Heart right ventricle (tissue), 16 donors: ENCODE results near the gene CRYZL1. TPM values are rescaled to one million over a fixed set of nuclear protein-coding genes. Genes with fewer than 3 reads are reported as not detected.

Source experiments
- ATAC-seq, 8 donors: fragments of 200-7000 bp; cut with Tn5 transposase; one replicate each; pipeline ENCODE4 v1.9.1; 2020; ENCODE audit warnings: mild to moderate bottlenecking in 8 of 8, moderate library complexity in 8 of 8, moderate number of reproducible peaks in 1 of 8
- DNase-seq, 2 donors: peaks; one replicate each; pipeline ENCODE4 v3.0.0-alpha.2; 2020
- H3K27ac ChIP-seq, 10 donors: fragments of 200-600 bp; sonication (generic) in 2 of 10; one replicate each; pipeline versions ENCODE4 v1.5.0 to v1.8.0; 2020 to 2022; ENCODE audit warnings: mild to moderate bottlenecking in 3 of 10
- H3K27me3 ChIP-seq, 7 donors: fragments of 200-600 bp; one replicate each; pipeline ENCODE4 v1.8.0; 2021 to 2022; ENCODE audit warnings: mild to moderate bottlenecking in 2 of 7
- H3K36me3 ChIP-seq, 9 donors: fragments of 200-600 bp; sonication (generic) in 1 of 9; one replicate each; pipeline versions ENCODE4 v1.5.0 to v1.8.0; 2020 to 2022; ENCODE audit warnings: mild to moderate bottlenecking in 2 of 9
- H3K4me1 ChIP-seq, 9 donors: fragments of 200-600 bp; sonication (generic) in 1 of 9; one replicate each; pipeline versions ENCODE4 v1.5.0 to v1.8.0; 2020 to 2022; ENCODE audit warnings: mild to moderate bottlenecking in 4 of 9
- H3K4me3 ChIP-seq, 10 donors: fragments of 200-600 bp; sonication (generic) in 2 of 10; one replicate each; pipeline versions ENCODE4 v1.5.0 to v1.8.0; 2020 to 2022; ENCODE audit warnings: mild to moderate bottlenecking in 7 of 10, moderate library complexity in 2 of 10
- H3K9me3 ChIP-seq, 11 donors: fragments of 200-600 bp in 10 of 11; sonication (generic) in 2 of 11; one replicate each; pipeline versions ENCODE4 v1.5.0 to v1.8.0; 2013 to 2022; ENCODE audit warnings: mild to moderate bottlenecking in 2 of 11, control low read depth in 1 of 11, moderate library complexity in 1 of 11
- CTCF ChIP-seq, 9 donors: fragments of 200-600 bp; sonication (generic) in 2 of 9; IDR thresholded peaks; one replicate each; pipeline versions ENCODE4 v1.5.0 to v1.8.0; 2021 to 2022; ENCODE audit warnings: antibody characterized with exemption in 9 of 9, mild to moderate bottlenecking in 5 of 9, moderate library complexity in 1 of 9
- WGBS, 2 donors: extraction: QIAGEN DNeasy Blood & Tissue Kit; methylation state at CpG; one replicate each; pipeline ENCODE4 v1.1.7; 2013; ENCODE audit warnings: inconsistent platforms in 1 of 2; 5-methylcytosine and 5-hydroxymethylcytosine counted together
- intact Hi-C, 10 donors: fragments of 100-400 bp; cut with DNase I; formaldehyde crosslinking; loops; one replicate each; pipeline versions ENCODE4 v1.11.1 to v1.14.2; 2022
- polyA plus RNA-seq, 2 donors: library from polyadenylated mRNA; stranded (reverse); fragments of 200-250 nt; gene quantifications; one replicate each; pipeline ENCODE4 v1.2.3, GENCODE V29; 2013
- total RNA-seq, 10 donors: library from RNA; stranded (reverse); fragmentation: NEBNext Ultra II Directional in 3 of 10; extraction: Animal tissue kit (Norgen Biotek cat#: 25700) in 3 of 10; gene quantifications; one replicate each; pipeline versions ENCODE4 v1.2.1 to v1.2.4, GENCODE V29; 2021 to 2023
- donor health status: Arrhythmogenic right ventricular cardiomyopathy.
- donor health status: ischemic (EF 13 %, LVEDD 7.1; RV severe dilation, severe dysfunction).
- donor health status: healthy with polysubstance abuse.
- donor health status: DM: no; HTN: yes; CAD: no.
- donor health status: DM: no; HTN: no; CAD: no.
- donor health status: ischemic (EF 25% LVEDD 6.9; RV normal size, moderate dysfunction).
- donor health status: ischemic (EF 25% LVEDD 5.7; RV mildly dilated, moderate dysfunction).
- donor health status: healthy.
- donor health status: DM: yes; HTN: yes; CAD: no.
- donor health status: Ischemic cardiomyopathy.
- donor health status: ischemic (EF 35%, LVEDD 5.7; RV mildly dilated, moderate dysfunction).
- donor health status: nonischemic (EF 11% LVEDD 7.7; RV severe dilation, severe dysfunction).
- donor health status: DM: yes; HTN: yes; CAD: no.
- donor health status: PGD.
- donor health status: ischemic (EF 29% LVEDD 5.4; RV normal size, mild dysfunction).
- donor health status: nonischemic (EF 23%, LVEDD 6.1; RV moderate dilation, normal function).

Gene CRYZL1
- total and polyA plus RNA-seq, 12 donors = 15.3 to 31.8 (median 26.0) TPM

- 0% methylated on average over 51 to 56 of the region's 56 CpGs for WGBS, 2 donors
Measured at GRCh38 chr21:33541756-33542639, 99.5 kb downstream of the CRYZL1 start, which contains the start of gene GART. Gene GART (minus strand): TSS chr21:33542117. CDS start chr21:33539315, 2,802 bp downstream.

GRCh38 chr21:33541105-33541711, 100.3 kb downstream of the CRYZL1 start:
- Histone ChIP-seq H3K27ac (peak overlapping the region; percentile 83 to 100 (median 99)), H3K9me3 (no peaks in the 10 kb centered on the region), H3K36me3 (peaks cover 0 to 33% (median 26%) of the 10 kb centered on the region in 9 donors), H3K4me3 (peak overlapping the region; percentile 73 to 85 (median 78)), H3K4me1 (peaks cover 0 to 39% (median 34%) of the 10 kb centered on the region in 9 donors), H3K27me3 (no peaks in the 10 kb centered on the region)
- 54% methylated on average over 19 of the region's 19 CpGs for WGBS, 2 donors
- TF ChIP-seq CTCF (IDR thresholded peaks at IDR 0.05) = no peak
- intact Hi-C loops = loop anchor here in 3 of 10 donors (5.0 kb wide), 2 partner anchors 46 to 64 kb away; partner anchors contain the start of genes DONSON (in 2 of the 3) and TMEM50B (in 1 of the 3)
- ATAC-seq (no peak), DNase-seq (no peak)

More at GRCh38 chr21:33541756-33542639, 99.5 kb downstream of the CRYZL1 start, which contains the start of gene GART:
- DNase-seq (peak; percentile 82 to 86), ATAC-seq (peak; percentile 83 to 91 (median 86))
- Histone ChIP-seq H3K4me1 (peaks cover 0 to 45% (median 38%) of the 10 kb centered on the region in 9 donors), H3K36me3 (peaks cover 0 to 33% (median 26%) of the 10 kb centered on the region in 9 donors), H3K4me3 (peak within 1 kb of the TSS; percentile 73 to 85 (median 78)), H3K9me3 (no peaks in the 10 kb centered on the region), H3K27ac (peak within 1 kb of the TSS; percentile 83 to 100 (median 99)), H3K27me3 (no peaks in the 10 kb centered on the region)
- intact Hi-C loops = loop anchor here in 3 of 10 donors (2.0 to 5.0 kb wide), 3 partner anchors 45 to 65 kb away; partner anchors contain the start of genes DONSON (in 2 of the 3) and TMEM50B (in 2 of the 3)
- TF ChIP-seq CTCF (IDR thresholded peaks at IDR 0.05) = peak in 1 of 9 donors; percentile 5

GRCh38 chr21:33540711-33541104, 100.8 kb downstream of the CRYZL1 start:
- H3K27me3 ChIP-seq = no peaks in the 10 kb centered on the region
- 84 to 85% methylated on average over 3 of the region's 3 CpGs for WGBS, 2 donors
- DNase-seq (no peak), ATAC-seq (no peak)
- H3K4me3 ChIP-seq = peak overlapping the region in 6 of 10 donors; percentile 73 to 80 (median 76)
- H3K4me1 ChIP-seq = peaks cover 0 to 34% (median 29%) of the 10 kb centered on the region in 9 donors
- H3K27ac ChIP-seq = peak overlapping the region in 6 of 10 donors; percentile 83 to 100 (median 99)
- peaks cover 0 to 36% (median 28%) of the 10 kb centered on the region in 9 donors for H3K36me3 ChIP-seq
- H3K9me3 ChIP-seq = no peaks in the 10 kb centered on the region
- no peak for TF ChIP-seq CTCF (IDR thresholded peaks at IDR 0.05)
- intact Hi-C loops = loop anchor here in 3 of 10 donors (5.0 kb wide), 2 partner anchors 47 to 63 kb away; partner anchors contain the start of genes DONSON (in 2 of the 3) and TMEM50B (in 1 of the 3)

GRCh38 chr21:33539616-33540015, 101.9 kb downstream of the CRYZL1 start:
- Histone ChIP-seq H3K9me3 (no peaks in the 10 kb centered on the region), H3K4me3 (no peak overlapping the region), H3K27ac (no peak overlapping the region), H3K4me1 (peaks cover 0 to 23% (median 18%) of the 10 kb centered on the region in 9 donors), H3K27me3 (no peaks in the 10 kb centered on the region), H3K36me3 (peaks cover 0 to 47% (median 31%) of the 10 kb centered on the region in 9 donors)
- ATAC-seq = no peak
- WGBS, 2 donors = 83 to 87% methylated on average over 4 of the region's 4 CpGs
- DNase-seq = no peak
- TF ChIP-seq CTCF (IDR thresholded peaks at IDR 0.05) = no peak
- intact Hi-C loops = loop anchor here in 3 of 10 donors (5.0 kb wide), 2 partner anchors 48 to 62 kb away; partner anchors contain the start of genes DONSON (in 2 of the 3) and TMEM50B (in 1 of the 3)
